MCF 10A (cell line): ENCODE data around the gene SULT4A1. TPM values are rescaled to one million over a fixed set of nuclear protein-coding genes. Genes with fewer than 3 reads are reported as not detected.

ENCODE experiments used
- BruUV-seq: library from RNA; stranded (reverse); fragments of 400-500 nt; replicated peaks from 2 replicates; lab custom pipeline; 2021; lab: Mats Ljungman, UMichigan
- CTCF ChIA-PET: fragments of 300-600 bp; sonication (Branson Sonifier 250); formaldehyde crosslinking; extraction: SDS; loops from one replicate; lab custom pipeline; 2021; ENCODE audit warnings: antibody characterized with exemption, inconsistent platforms; lab: Yijun Ruan, JAX
- POLR2A ChIA-PET: fragments of 300-600, 350-650 bp; sonication (Branson Sonifier 250); formaldehyde crosslinking; extraction: SDS; loops from one replicate; lab custom pipeline; 2020; ENCODE audit warnings: antibody characterized with exemption, inconsistent platforms; lab: Yijun Ruan, JAX
- DNase-seq: peaks from one replicate; pipeline ENCODE4 v3.0.0-alpha.2; 2018; ENCODE audit not compliant: unreplicated experiment
- H3K27ac Mint-ChIP-seq: one replicate; pipeline ENCODE4 v1.8.0; 2022; ENCODE audit warnings: mild to moderate bottlenecking, low read depth, mixed read lengths; ENCODE audit not compliant: unreplicated experiment
- H3K27me3 Mint-ChIP-seq: one replicate; pipeline ENCODE4 v1.8.0; 2022; ENCODE audit warnings: mixed read lengths; ENCODE audit not compliant: insufficient read depth, unreplicated experiment
- H3K36me3 Mint-ChIP-seq: one replicate; pipeline ENCODE4 v1.8.0; 2022; ENCODE audit warnings: mild to moderate bottlenecking, moderate library complexity, mixed read lengths; ENCODE audit not compliant: insufficient read depth, unreplicated experiment
- H3K4me1 Mint-ChIP-seq: one replicate; pipeline ENCODE4 v1.8.0; 2022; ENCODE audit warnings: mixed read lengths; ENCODE audit not compliant: insufficient read depth, unreplicated experiment
- H3K4me3 Mint-ChIP-seq: one replicate; pipeline ENCODE4 v1.8.0; 2022; ENCODE audit warnings: mild to moderate bottlenecking, moderate library complexity, mixed read lengths; ENCODE audit not compliant: unreplicated experiment
- H3K9me3 Mint-ChIP-seq: one replicate; pipeline ENCODE4 v1.8.0; 2022; ENCODE audit warnings: mixed read lengths; ENCODE audit not compliant: unreplicated experiment
- CTCF ChIP-seq: fragments of 200-600 bp; IDR thresholded peaks from one replicate; pipeline ENCODE4 v1.8.0; 2022; ENCODE audit warnings: antibody characterized with exemption, mild to moderate bottlenecking; ENCODE audit not compliant: unreplicated experiment
- intact Hi-C: fragments of 100-400 bp; cut with micrococcal nuclease; formaldehyde crosslinking; loops from 2 replicates; pipeline ENCODE4 v1.14.1; 2022
- total RNA-seq: library from RNA; stranded (reverse); gene quantifications from 2 replicates; pipeline ENCODE4 v1.2.3, GENCODE V29; 2022

Gene SULT4A1
- total RNA-seq, 1 experiment from 2014 or later, result not detected

- Mint-ChIP-seq H3K9me3 (peaks cover 14% of the 10 kb centered on the region), H3K4me1 (no peaks in the 10 kb centered on the region), H3K27ac (no peak overlapping the region), H3K36me3 (no peaks in the 10 kb centered on the region), H3K27me3 (peaks cover 60% of the 10 kb centered on the region), H3K4me3 (no peak overlapping the region)
- CTCF ChIA-PET, result interaction anchor here (0.8 to 1.5 kb wide), 3 partner anchors 20 to 579 kb away, joined by 3 to 5 read pairs (median 3); no protein-coding TSS in a partner anchor
- BruUV-seq, result no TSS peak
- DNase-seq, result no peak
- no peak for TF ChIP-seq CTCF
- POLR2A ChIA-PET, result no interaction called here
- intact Hi-C loops, result no loop called here
Observed at GRCh38 chr22:43852573-43853327, 9.6 kb downstream of the SULT4A1 start.

GRCh38 chr22:43851979-43852307 is 10.4 kb downstream of the SULT4A1 start:
- Mint-ChIP-seq H3K9me3 (peaks cover 7% of the 10 kb centered on the region), H3K27me3 (peaks cover 56% of the 10 kb centered on the region), H3K4me1 (no peaks in the 10 kb centered on the region), H3K27ac (no peak overlapping the region), H3K4me3 (no peak overlapping the region), H3K36me3 (no peaks in the 10 kb centered on the region)
- TF ChIP-seq CTCF, result no peak
- no TSS peak for BruUV-seq
- DNase-seq, result no peak
- CTCF ChIA-PET, result no interaction called here
- POLR2A ChIA-PET, result no interaction called here
- intact Hi-C loops, result no loop called here

- no peak for DNase-seq
- TF ChIP-seq CTCF, result no peak
- H3K9me3 Mint-ChIP-seq, result peaks cover under 1% of the 10 kb centered on the region
- intact Hi-C loops, result no loop called here
- H3K4me3 Mint-ChIP-seq, result no peak overlapping the region
- no peak overlapping the region for H3K27ac Mint-ChIP-seq
- no peaks in the 10 kb centered on the region for H3K36me3 Mint-ChIP-seq
- peaks cover 56% of the 10 kb centered on the region for H3K27me3 Mint-ChIP-seq
- POLR2A ChIA-PET, result no interaction called here
- BruUV-seq, result no TSS peak
- CTCF ChIA-PET, result no interaction called here
- H3K4me1 Mint-ChIP-seq, result no peaks in the 10 kb centered on the region
Observed at GRCh38 chr22:43851058-43851978, 11.0 kb downstream of the SULT4A1 start.

- intact Hi-C loops, result no loop called here
- Mint-ChIP-seq H3K9me3 (no peaks in the 10 kb centered on the region), H3K4me3 (no peak overlapping the region), H3K4me1 (no peaks in the 10 kb centered on the region), H3K27me3 (peaks cover 64% of the 10 kb centered on the region), H3K27ac (no peak overlapping the region), H3K36me3 (no peaks in the 10 kb centered on the region)
- no peak for DNase-seq
- no peak for TF ChIP-seq CTCF
- CTCF ChIA-PET, result interaction anchor here (0.9 kb wide), 1 partner anchor 34 kb away, joined by 3 read pairs; no protein-coding TSS in a partner anchor
- POLR2A ChIA-PET, result no interaction called here
- no TSS peak for BruUV-seq
Observed at GRCh38 chr22:43850529-43850928, 11.8 kb downstream of the SULT4A1 start.
